ENCODE measurements around the gene BANF2. TPM values are rescaled to one million over a fixed set of nuclear protein-coding genes. Genes with fewer than 3 reads are reported as not detected.

The BANF2 gene
- total RNA-seq, 4 donors from 2014 or later, result not detected

GRCh38 chr20:17741220-17741619, 41.5 kb downstream of the BANF2 start:
- TF ChIP-seq CTCF (IDR thresholded peaks at IDR 0.05), result no peak
- TF ChIP-seq EP300 (IDR thresholded peaks at IDR 0.05), result no peak
- TF ChIP-seq POLR2A (IDR thresholded peaks at IDR 0.05; ENCODE audit: low read depth), result no peak
- H3K4me3 ChIP-seq, result no peak overlapping the region
- peaks cover 0 to 2% (median 0%) of the 10 kb centered on the region in 4 donors for H3K9me3 ChIP-seq
- H3K36me3 ChIP-seq, result no peaks in the 10 kb centered on the region
- no peak overlapping the region for H3K27ac ChIP-seq (replicated peaks in 1 of 4)
- H3K27me3 ChIP-seq, result no peaks in the 10 kb centered on the region
- no peak for DNase-seq (ENCODE audit: extremely low spot score)
- H3K4me1 ChIP-seq, result no peaks in the 10 kb centered on the region
- intact Hi-C loops (cut with DNase I), result no loop called here
- 85% methylated on average over 4 of the region's 5 CpGs for WGBS

GRCh38 chr20:17742731-17743130, 43.0 kb downstream of the BANF2 start:
- Histone ChIP-seq H3K4me1 (no peaks in the 10 kb centered on the region), H3K36me3 (no peaks in the 10 kb centered on the region), H3K4me3 (no peak overlapping the region), H3K9me3 (no peaks in the 10 kb centered on the region), H3K27me3 (no peaks in the 10 kb centered on the region), H3K27ac (replicated peaks in 1 of 4) (no peak overlapping the region)
- intact Hi-C loops (cut with DNase I), result no loop called here
- TF ChIP-seq EP300 (IDR thresholded peaks at IDR 0.05), result no peak
- TF ChIP-seq POLR2A (IDR thresholded peaks at IDR 0.05; ENCODE audit: low read depth), result no peak
- TF ChIP-seq CTCF (IDR thresholded peaks at IDR 0.05), result no peak
- TF ChIP-seq POLR2AphosphoS5 (IDR thresholded peaks at IDR 0.05), result no peak
- 65% methylated on average over 4 of the region's 4 CpGs for WGBS
- no peak for DNase-seq (ENCODE audit: extremely low spot score)

- Histone ChIP-seq H3K27ac (replicated peaks in 1 of 4) (no peak overlapping the region), H3K4me1 (no peaks in the 10 kb centered on the region), H3K9me3 (no peaks in the 10 kb centered on the region), H3K4me3 (no peak overlapping the region), H3K27me3 (no peaks in the 10 kb centered on the region), H3K36me3 (no peaks in the 10 kb centered on the region)
- WGBS, result 90% methylated on average over 6 of the region's 6 CpGs
- intact Hi-C loops (cut with DNase I), result no loop called here
- DNase-seq (ENCODE audit: extremely low spot score), result no peak
- TF ChIP-seq POLR2A (IDR thresholded peaks at IDR 0.05; ENCODE audit: low read depth), result no peak
- TF ChIP-seq CTCF (IDR thresholded peaks at IDR 0.05), result no peak
- no peak for TF ChIP-seq EP300 (IDR thresholded peaks at IDR 0.05)
- TF ChIP-seq POLR2AphosphoS5 (IDR thresholded peaks at IDR 0.05), result no peak
Observed at GRCh38 chr20:17743677-17744076, 43.9 kb downstream of the BANF2 start.

GRCh38 chr20:17747431-17747846, 47.7 kb downstream of the BANF2 start:
- no peaks in the 10 kb centered on the region for H3K36me3 ChIP-seq
- no peak overlapping the region for H3K27ac ChIP-seq (replicated peaks in 1 of 4)
- WGBS, result 48% methylated on average over 3 of the region's 4 CpGs
- intact Hi-C loops (cut with DNase I), result no loop called here
- H3K4me1 ChIP-seq, result peaks cover 6 to 14% (median 13%) of the 10 kb centered on the region in 4 donors
- no peaks in the 10 kb centered on the region for H3K27me3 ChIP-seq
- H3K4me3 ChIP-seq, result no peak overlapping the region
- no peaks in the 10 kb centered on the region for H3K9me3 ChIP-seq
- TF ChIP-seq POLR2A (IDR thresholded peaks at IDR 0.05; ENCODE audit: low read depth) (no peak), EP300 (IDR thresholded peaks at IDR 0.05) (no peak), CTCF (IDR thresholded peaks at IDR 0.05) (no peak), POLR2AphosphoS5 (IDR thresholded peaks at IDR 0.05) (no peak)
- DNase-seq (ENCODE audit: extremely low spot score), result no peak

GRCh38 chr20:17748279-17748678, 48.5 kb downstream of the BANF2 start:
- Histone ChIP-seq H3K36me3 (no peaks in the 10 kb centered on the region), H3K27me3 (no peaks in the 10 kb centered on the region), H3K4me3 (no peak overlapping the region), H3K4me1 (peaks cover 6 to 14% (median 13%) of the 10 kb centered on the region in 4 donors), H3K9me3 (no peaks in the 10 kb centered on the region), H3K27ac (replicated peaks in 1 of 4) (no peak overlapping the region)
- WGBS, result 95% methylated on average over 5 of the region's 5 CpGs
- intact Hi-C loops (cut with DNase I), result no loop called here
- no peak for TF ChIP-seq CTCF (IDR thresholded peaks at IDR 0.05)
- no peak for TF ChIP-seq POLR2AphosphoS5 (IDR thresholded peaks at IDR 0.05)
- no peak for TF ChIP-seq POLR2A (IDR thresholded peaks at IDR 0.05; ENCODE audit: low read depth)
- TF ChIP-seq EP300 (IDR thresholded peaks at IDR 0.05), result no peak
- no peak for DNase-seq (ENCODE audit: extremely low spot score)
